HFF-Myc (cell line): Measurements from ENCODE around the gene TRPM2.

Source experiments
- DNase-seq: peaks from one replicate; pipeline ENCODE4 v3.0.0-alpha.2; 2011; ENCODE audit warnings: low read depth; ENCODE audit errors: extremely low read depth
- H3K4me3 ChIP-seq: replicated peaks from 2 replicates; pipeline ENCODE4 v1.5.1; 2011; ENCODE audit warnings: low read depth, mild to moderate bottlenecking, control low read depth, low read length
- TF ChIP-seq, protein P1 (sequence below): IDR thresholded peaks from 2 replicates; pipeline ENCODE4 v1.5.1; 2012; ENCODE audit warnings: mild to moderate bottlenecking, low read depth, low read length, control low read depth; ENCODE audit errors: missing control alignments

TRPM2 gene

GRCh38 chr21:44490405-44490804 is 137.0 kb downstream of the TRPM2 start:
- TF ChIP-seq, protein P1, sequence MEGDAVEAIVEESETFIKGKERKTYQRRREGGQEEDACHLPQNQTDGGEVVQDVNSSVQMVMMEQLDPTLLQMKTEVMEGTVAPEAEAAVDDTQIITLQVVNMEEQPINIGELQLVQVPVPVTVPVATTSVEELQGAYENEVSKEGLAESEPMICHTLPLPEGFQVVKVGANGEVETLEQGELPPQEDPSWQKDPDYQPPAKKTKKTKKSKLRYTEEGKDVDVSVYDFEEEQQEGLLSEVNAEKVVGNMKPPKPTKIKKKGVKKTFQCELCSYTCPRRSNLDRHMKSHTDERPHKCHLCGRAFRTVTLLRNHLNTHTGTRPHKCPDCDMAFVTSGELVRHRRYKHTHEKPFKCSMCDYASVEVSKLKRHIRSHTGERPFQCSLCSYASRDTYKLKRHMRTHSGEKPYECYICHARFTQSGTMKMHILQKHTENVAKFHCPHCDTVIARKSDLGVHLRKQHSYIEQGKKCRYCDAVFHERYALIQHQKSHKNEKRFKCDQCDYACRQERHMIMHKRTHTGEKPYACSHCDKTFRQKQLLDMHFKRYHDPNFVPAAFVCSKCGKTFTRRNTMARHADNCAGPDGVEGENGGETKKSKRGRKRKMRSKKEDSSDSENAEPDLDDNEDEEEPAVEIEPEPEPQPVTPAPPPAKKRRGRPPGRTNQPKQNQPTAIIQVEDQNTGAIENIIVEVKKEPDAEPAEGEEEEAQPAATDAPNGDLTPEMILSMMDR, result no peak
- no peak for DNase-seq
- no peak overlapping the region for H3K4me3 ChIP-seq

GRCh38 chr21:44490816-44491215 is 137.4 kb downstream of the TRPM2 start:
- DNase-seq, result no peak
- H3K4me3 ChIP-seq, result no peak overlapping the region
- TF ChIP-seq, protein P1, result no peak
